AG09309 (cell line): ENCODE data around the gene PURB.

ENCODE experiments used
- DNase-seq: peaks from one replicate; pipeline ENCODE4 v3.0.0-alpha.2; 2010; ENCODE audit warnings: low read depth
- H3K4me3 ChIP-seq: 2 replicates; pipeline ENCODE4 v1.5.1; 2011; ENCODE audit warnings: mild to moderate bottlenecking, low read depth, low read length, moderate library complexity; ENCODE audit not compliant: control insufficient read depth
- CTCF ChIP-seq: IDR thresholded peaks from 2 replicates; pipeline ENCODE4 v1.5.1; 2011; ENCODE audit warnings: mild to moderate bottlenecking, low read depth, low read length, inconsistent platforms; ENCODE audit not compliant: insufficient read depth, control insufficient read depth; ENCODE audit errors: missing control alignments

The PURB gene

DNA sequence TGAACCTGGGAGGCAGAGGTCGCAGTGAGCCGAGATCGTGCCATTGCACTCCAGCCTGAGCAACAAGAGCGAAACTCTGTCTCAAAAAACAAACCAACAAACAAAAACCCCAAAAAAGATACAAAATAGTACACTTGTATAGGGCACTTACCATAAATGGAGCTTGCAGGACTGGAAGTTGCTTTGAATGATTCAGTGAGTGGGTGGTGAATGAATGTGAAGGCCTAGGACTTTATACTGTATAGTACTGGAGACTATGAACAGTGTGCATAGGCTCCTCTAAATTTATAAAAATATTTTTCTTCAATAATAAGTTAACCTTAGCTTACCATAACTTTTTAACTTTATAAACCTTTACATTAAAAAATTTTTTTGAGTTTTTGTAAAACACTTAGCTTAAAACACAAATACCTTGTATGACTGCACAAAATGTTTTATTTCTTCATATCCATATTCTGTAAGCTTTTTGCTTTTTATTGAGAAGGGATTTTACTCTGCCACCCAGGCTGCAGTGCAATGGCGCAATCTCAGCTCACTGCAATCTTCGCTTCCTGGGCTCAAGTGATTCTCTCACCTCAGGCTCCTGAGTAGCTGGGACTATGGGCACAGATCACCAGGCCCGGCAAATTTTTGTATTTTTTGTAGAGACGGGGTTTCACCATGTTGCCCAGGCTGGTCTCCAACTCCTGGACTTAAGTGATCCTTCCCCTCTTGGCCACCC lies 30.5 kb downstream of the PURB start:
- no peak overlapping the region for H3K4me3 ChIP-seq
- no peak for TF ChIP-seq CTCF
- no peak for DNase-seq

GRCh38 chr7:44853391-44853790 lies 31.9 kb downstream of the PURB start:
- DNase-seq = no peak
- no peak for TF ChIP-seq CTCF
- no peak overlapping the region for H3K4me3 ChIP-seq

- no peak overlapping the region for H3K4me3 ChIP-seq
- TF ChIP-seq CTCF = no peak
- no peak for DNase-seq
Observed at GRCh38 chr7:44852590-44852989, 32.7 kb downstream of the PURB start.

GRCh38 chr7:44849885-44850544 lies 35.3 kb downstream of the PURB start:
- no peak for TF ChIP-seq CTCF
- DNase-seq = no peak
- H3K4me3 ChIP-seq = no peak overlapping the region

GRCh38 chr7:44849259-44849884 lies 36.0 kb downstream of the PURB start:
- no peak for DNase-seq
- no peak overlapping the region; the same call in 1 of the 2 replicates for H3K4me3 ChIP-seq
- no peak for TF ChIP-seq CTCF

- no peak for TF ChIP-seq CTCF
- peak; percentile 99 for DNase-seq
- H3K4me3 ChIP-seq = peak within 1 kb of the TSS; percentile 70
Observed at GRCh38 chr7:44847920-44848634, 37.3 kb downstream of the PURB start, which contains the start of gene H2AZ2. TSS of gene H2AZ2 (minus strand) at chr7:44848087. CDS start at chr7:44847971, 116 bp downstream.
